ENCODE measurements around the gene KRTAP5-7. TPM values are rescaled to one million over a fixed set of nuclear protein-coding genes. Genes with fewer than 3 reads are reported as not detected.

KRTAP5-7 gene
- total and polyA plus RNA-seq, 2 of the 8 experiments (the other 6 are each of a cell fraction or from before 2014, with no cell fraction given): not detected

GRCh38 chr11:71535825-71536224 is 8.8 kb downstream of the KRTAP5-7 start (continued):
- TF ChIP-seq USF2 (IDR thresholded peaks at IDR 0.05; ENCODE audit: low read length) (no peak), NRF1 (IDR thresholded peaks at IDR 0.05; ENCODE audit: low read depth, low read length) (no peak), MAX (IDR thresholded peaks at IDR 0.05) (no peak), YY1 (IDR thresholded peaks at IDR 0.05; ENCODE audit: low read depth, low read length) (no peak), TAF7 (optimal IDR thresholded peaks at IDR 0.05; ENCODE audit: borderline replicate concordance, low read depth, low read length) (no peak), RXRA (IDR thresholded peaks at IDR 0.05; ENCODE audit: insufficient read depth, low read depth, low read length) (no peak)
